Glomerular visceral epithelial cell (primary cell): ENCODE data around the gene MYO6.

Experiments used
- DNase-seq: peaks from one replicate; pipeline ENCODE4 v3.0.0-alpha.2; 2016; ENCODE audit errors: extremely low spot score

Gene MYO6

GRCh38 chr6:75946146-75946831 lies 197.2 kb downstream of the MYO6 start:
- DNase-seq: no peak

DNA sequence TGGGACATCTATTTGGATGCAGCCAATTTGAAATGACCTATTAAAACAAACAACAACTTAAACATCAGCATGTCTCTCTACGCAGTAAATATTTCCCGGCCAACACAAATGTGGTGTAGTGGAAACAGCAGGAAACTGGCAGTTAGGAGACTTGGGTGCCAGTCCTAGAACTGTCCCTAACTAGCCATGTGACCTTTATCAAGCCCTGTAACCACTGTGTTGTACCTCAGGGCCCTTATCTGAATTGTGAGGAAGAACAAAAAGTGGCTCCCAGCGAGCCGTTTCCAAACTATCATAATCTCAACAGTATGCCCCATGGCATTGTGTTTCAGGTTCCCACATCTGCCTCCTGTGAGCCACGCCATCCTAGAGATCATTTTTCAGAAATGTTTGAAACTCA lies 198.9 kb downstream of the MYO6 start:
- no peak for DNase-seq

GRCh38 chr6:75952128-75952527 lies 203.1 kb downstream of the MYO6 start:
- no peak for DNase-seq

- no peak for DNase-seq
These were observed 214.5 kb downstream of the MYO6 start for GRCh38 chr6:75963569-75963968.

GRCh38 chr6:75968143-75968542 lies 219.1 kb downstream of the MYO6 start:
- DNase-seq: no peak
